Epithelial cell of esophagus (primary cell): ENCODE results near the gene FATE1.

Source experiments
- DNase-seq: peaks from one replicate; pipeline ENCODE4 v3.0.0; 2010; ENCODE audit warnings: low read depth
- H3K4me3 ChIP-seq: 2 replicates; pipeline ENCODE4 v1.5.1; 2011; ENCODE audit warnings: mild to moderate bottlenecking, low read length, control low read depth
- CTCF ChIP-seq: IDR thresholded peaks from 2 replicates; pipeline ENCODE4 v1.5.1; 2011; ENCODE audit warnings: low read depth, mild to moderate bottlenecking, low read length, control low read depth, inconsistent platforms; ENCODE audit not compliant: insufficient read depth; ENCODE audit errors: missing control alignments

FATE1 gene

GRCh38 chrX:151765026-151765425 lies 49.2 kb downstream of the FATE1 start:
- no peak for DNase-seq
- no peak for TF ChIP-seq CTCF

GRCh38 chrX:151771726-151772125 lies 55.9 kb downstream of the FATE1 start:
- H3K4me3 ChIP-seq, result no peak overlapping the region
- no peak for DNase-seq
- TF ChIP-seq CTCF, result no peak

More at GRCh38 chrX:151765026-151765425, 49.2 kb downstream of the FATE1 start:
- no peak overlapping the region for H3K4me3 ChIP-seq
